Measurements from ENCODE around the gene VPREB3.

VPREB3 gene

GRCh38 chr22:23714596-23715578, 39.3 kb downstream of the VPREB3 start:
- peaks cover 22 to 36% of the 10 kb centered on the region in 2 experiments for H3K36me3 ChIP-seq (ENCODE audit: control insufficient read depth in 1 of 2, insufficient read depth in 2 of 2, low read length in 2 of 2)
- no peaks in the 10 kb centered on the region for H3K9me3 ChIP-seq (ENCODE audit: insufficient read depth, low read depth, low read length)
- no peak overlapping the region for H2BK12ac ChIP-seq (ENCODE audit: low read length)
- H3K4me1 ChIP-seq (ENCODE audit: control insufficient read depth in 1 of 2, insufficient read depth in 2 of 2, low read length in 2 of 2) = peaks cover 4 to 5% of the 10 kb centered on the region in 2 experiments
- WGBS (ENCODE audit: extremely low coverage, insufficient coverage, insufficient read length) = no CpG with 5 or more reads among the region's 23 CpGs
- H2AFZ ChIP-seq (ENCODE audit: insufficient read depth, low read length, poor library complexity) = no peak overlapping the region
- no peak overlapping the region for H3K4ac ChIP-seq (ENCODE audit: low read depth, low read length)
- no peak overlapping the region for H4K8ac ChIP-seq (ENCODE audit: low read depth, low read length)
- H3K4me2 ChIP-seq (ENCODE audit: low read length) = no peak overlapping the region
- no peak overlapping the region for H2BK120ac ChIP-seq (ENCODE audit: insufficient read depth, low read length, poor library complexity)
- no peak overlapping the region for H3K9ac ChIP-seq (ENCODE audit: low read length)
- DNase-seq = no peak
- H4K91ac ChIP-seq (ENCODE audit: low read depth, low read length) = no peak overlapping the region
- H2AK5ac ChIP-seq (ENCODE audit: low read length) = no peak overlapping the region
- peaks cover 6% of the 10 kb centered on the region for H3K79me2 ChIP-seq (ENCODE audit: control insufficient read depth, insufficient read depth, low read length, poor library complexity)
- no peak overlapping the region for H3K4me3 ChIP-seq (ENCODE audit: low read depth, low read length)
- H2BK5ac ChIP-seq (ENCODE audit: low read depth, low read length, poor library complexity) = no peak overlapping the region
- no peak overlapping the region for H4K12ac ChIP-seq (ENCODE audit: low read depth, low read length)
- H3K27ac ChIP-seq (ENCODE audit: low read depth, low read length) = no peak overlapping the region
- H3K18ac ChIP-seq (ENCODE audit: low read length) = no peak overlapping the region
- H3K14ac ChIP-seq (ENCODE audit: low read length) = no peak overlapping the region
- H3K23ac ChIP-seq (ENCODE audit: low read length) = no peak overlapping the region
- H3K27me3 ChIP-seq (ENCODE audit: insufficient read depth, low read length) = no peaks in the 10 kb centered on the region
- H3K79me1 ChIP-seq (ENCODE audit: low read length) = peaks cover 8% of the 10 kb centered on the region

- H2BK5ac ChIP-seq (ENCODE audit: low read depth, low read length, poor library complexity) = no peak overlapping the region
Measured at GRCh38 chr22:23713696-23714595, 40.3 kb downstream of the VPREB3 start.

GRCh38 chr22:23712256-23712655, 42.0 kb downstream of the VPREB3 start:
- Histone ChIP-seq H3K9ac (ENCODE audit: low read length) (no peak overlapping the region), H4K91ac (ENCODE audit: low read depth, low read length) (no peak overlapping the region), H3K27me3 (ENCODE audit: insufficient read depth, low read length) (no peaks in the 10 kb centered on the region), H3K4ac (ENCODE audit: low read depth, low read length) (no peak overlapping the region), H2BK5ac (ENCODE audit: low read depth, low read length, poor library complexity) (no peak overlapping the region), H3K23ac (ENCODE audit: low read length) (no peak overlapping the region), H3K18ac (ENCODE audit: low read length) (no peak overlapping the region), H2AK5ac (ENCODE audit: low read length) (no peak overlapping the region), H2BK120ac (ENCODE audit: insufficient read depth, low read length, poor library complexity) (no peak overlapping the region), H3K4me1 (ENCODE audit: control insufficient read depth in 1 of 2, insufficient read depth in 2 of 2, low read length in 2 of 2) (peaks cover 0 to 3% of the 10 kb centered on the region in 2 experiments), H3K79me2 (ENCODE audit: control insufficient read depth, insufficient read depth, low read length, poor library complexity) (peaks cover 6% of the 10 kb centered on the region), H4K12ac (ENCODE audit: low read depth, low read length) (no peak overlapping the region), H3K27ac (ENCODE audit: low read depth, low read length) (no peak overlapping the region), H2BK12ac (ENCODE audit: low read length) (no peak overlapping the region), H3K4me3 (ENCODE audit: low read depth, low read length) (no peak overlapping the region), H3K4me2 (ENCODE audit: low read length) (no peak overlapping the region), H3K36me3 (ENCODE audit: control insufficient read depth in 1 of 2, insufficient read depth in 2 of 2, low read length in 2 of 2) (peaks cover 30 to 49% of the 10 kb centered on the region in 2 experiments), H3K9me3 (ENCODE audit: insufficient read depth, low read depth, low read length) (no peaks in the 10 kb centered on the region), H3K79me1 (ENCODE audit: low read length) (peaks cover 5% of the 10 kb centered on the region), H3K14ac (ENCODE audit: low read length) (no peak overlapping the region), H2AFZ (ENCODE audit: insufficient read depth, low read length, poor library complexity) (no peak overlapping the region), H4K8ac (ENCODE audit: low read depth, low read length) (no peak overlapping the region)
- no peak for DNase-seq
- WGBS (ENCODE audit: extremely low coverage, insufficient coverage, insufficient read length) = no CpG with 5 or more reads among the region's 12 CpGs

More at GRCh38 chr22:23713696-23714595, 40.3 kb downstream of the VPREB3 start:
- H3K36me3 ChIP-seq (ENCODE audit: control insufficient read depth in 1 of 2, insufficient read depth in 2 of 2, low read length in 2 of 2) = peaks cover 24 to 41% of the 10 kb centered on the region in 2 experiments
- no CpG with 5 or more reads among the region's 28 CpGs for WGBS (ENCODE audit: extremely low coverage, insufficient coverage, insufficient read length)
- H2BK120ac ChIP-seq (ENCODE audit: insufficient read depth, low read length, poor library complexity) = no peak overlapping the region
- DNase-seq = no peak
- H3K79me2 ChIP-seq (ENCODE audit: control insufficient read depth, insufficient read depth, low read length, poor library complexity) = peaks cover 6% of the 10 kb centered on the region
- no peak overlapping the region for H4K91ac ChIP-seq (ENCODE audit: low read depth, low read length)
- H2AFZ ChIP-seq (ENCODE audit: insufficient read depth, low read length, poor library complexity) = no peak overlapping the region
- H3K4me3 ChIP-seq (ENCODE audit: low read depth, low read length) = no peak overlapping the region
- H4K8ac ChIP-seq (ENCODE audit: low read depth, low read length) = no peak overlapping the region
- no peak overlapping the region for H3K14ac ChIP-seq (ENCODE audit: low read length)
- H2AK5ac ChIP-seq (ENCODE audit: low read length) = no peak overlapping the region
- H3K9me3 ChIP-seq (ENCODE audit: insufficient read depth, low read depth, low read length) = no peaks in the 10 kb centered on the region
- H3K9ac ChIP-seq (ENCODE audit: low read length) = no peak overlapping the region
- no peak overlapping the region for H3K4me2 ChIP-seq (ENCODE audit: low read length)
- no peak overlapping the region for H3K4ac ChIP-seq (ENCODE audit: low read depth, low read length)
- H3K23ac ChIP-seq (ENCODE audit: low read length) = no peak overlapping the region
- H3K27me3 ChIP-seq (ENCODE audit: insufficient read depth, low read length) = no peaks in the 10 kb centered on the region
- H3K79me1 ChIP-seq (ENCODE audit: low read length) = peaks cover 8% of the 10 kb centered on the region
- H3K27ac ChIP-seq (ENCODE audit: low read depth, low read length) = no peak overlapping the region
- no peak overlapping the region for H3K18ac ChIP-seq (ENCODE audit: low read length)
- H2BK12ac ChIP-seq (ENCODE audit: low read length) = no peak overlapping the region
- no peak overlapping the region for H4K12ac ChIP-seq (ENCODE audit: low read depth, low read length)
- peaks cover 4 to 5% of the 10 kb centered on the region in 2 experiments for H3K4me1 ChIP-seq (ENCODE audit: control insufficient read depth in 1 of 2, insufficient read depth in 2 of 2, low read length in 2 of 2)

- H2BK5ac ChIP-seq (ENCODE audit: low read depth, low read length, poor library complexity) = no peak overlapping the region
- H3K79me2 ChIP-seq (ENCODE audit: control insufficient read depth, insufficient read depth, low read length, poor library complexity) = no peaks in the 10 kb centered on the region
- H4K91ac ChIP-seq (ENCODE audit: low read depth, low read length) = no peak overlapping the region
- H2BK120ac ChIP-seq (ENCODE audit: insufficient read depth, low read length, poor library complexity) = no peak overlapping the region
- no peak overlapping the region for H2BK12ac ChIP-seq (ENCODE audit: low read length)
- no peak overlapping the region for H3K23ac ChIP-seq (ENCODE audit: low read length)
- H3K79me1 ChIP-seq (ENCODE audit: low read length) = no peaks in the 10 kb centered on the region
- H3K4ac ChIP-seq (ENCODE audit: low read depth, low read length) = no peak overlapping the region
- peaks cover 26 to 65% of the 10 kb centered on the region in 2 experiments for H3K36me3 ChIP-seq (ENCODE audit: control insufficient read depth in 1 of 2, insufficient read depth in 2 of 2, low read length in 2 of 2)
- H4K12ac ChIP-seq (ENCODE audit: low read depth, low read length) = no peak overlapping the region
- no CpG with 5 or more reads among the region's 2 CpGs for WGBS (ENCODE audit: extremely low coverage, insufficient coverage, insufficient read length)
- no peak overlapping the region for H3K18ac ChIP-seq (ENCODE audit: low read length)
- H3K14ac ChIP-seq (ENCODE audit: low read length) = no peak overlapping the region
- no peak overlapping the region for H3K4me3 ChIP-seq (ENCODE audit: low read depth, low read length)
- no peaks in the 10 kb centered on the region for H3K9me3 ChIP-seq (ENCODE audit: insufficient read depth, low read depth, low read length)
- H3K4me1 ChIP-seq (ENCODE audit: control insufficient read depth in 1 of 2, insufficient read depth in 2 of 2, low read length in 2 of 2) = no peaks in the 10 kb centered on the region
- H2AFZ ChIP-seq (ENCODE audit: insufficient read depth, low read length, poor library complexity) = no peak overlapping the region
- H3K27ac ChIP-seq (ENCODE audit: low read depth, low read length) = no peak overlapping the region
- no peak overlapping the region for H3K9ac ChIP-seq (ENCODE audit: low read length)
- H2AK5ac ChIP-seq (ENCODE audit: low read length) = no peak overlapping the region
- no peaks in the 10 kb centered on the region for H3K27me3 ChIP-seq (ENCODE audit: insufficient read depth, low read length)
- no peak overlapping the region for H4K8ac ChIP-seq (ENCODE audit: low read depth, low read length)
- DNase-seq = peak in 1 of 2 donors; percentile 18
- no peak overlapping the region for H3K4me2 ChIP-seq (ENCODE audit: low read length)
Measured at GRCh38 chr22:23709107-23709506, 45.1 kb downstream of the VPREB3 start.
